ENCODE measurements around the gene MARS1. TPM values are rescaled to one million over a fixed set of nuclear protein-coding genes. Genes with fewer than 3 reads are reported as not detected.

Gene MARS1
- total RNA-seq, 1 donor from 2014 or later, result 78.0 TPM

DNA sequence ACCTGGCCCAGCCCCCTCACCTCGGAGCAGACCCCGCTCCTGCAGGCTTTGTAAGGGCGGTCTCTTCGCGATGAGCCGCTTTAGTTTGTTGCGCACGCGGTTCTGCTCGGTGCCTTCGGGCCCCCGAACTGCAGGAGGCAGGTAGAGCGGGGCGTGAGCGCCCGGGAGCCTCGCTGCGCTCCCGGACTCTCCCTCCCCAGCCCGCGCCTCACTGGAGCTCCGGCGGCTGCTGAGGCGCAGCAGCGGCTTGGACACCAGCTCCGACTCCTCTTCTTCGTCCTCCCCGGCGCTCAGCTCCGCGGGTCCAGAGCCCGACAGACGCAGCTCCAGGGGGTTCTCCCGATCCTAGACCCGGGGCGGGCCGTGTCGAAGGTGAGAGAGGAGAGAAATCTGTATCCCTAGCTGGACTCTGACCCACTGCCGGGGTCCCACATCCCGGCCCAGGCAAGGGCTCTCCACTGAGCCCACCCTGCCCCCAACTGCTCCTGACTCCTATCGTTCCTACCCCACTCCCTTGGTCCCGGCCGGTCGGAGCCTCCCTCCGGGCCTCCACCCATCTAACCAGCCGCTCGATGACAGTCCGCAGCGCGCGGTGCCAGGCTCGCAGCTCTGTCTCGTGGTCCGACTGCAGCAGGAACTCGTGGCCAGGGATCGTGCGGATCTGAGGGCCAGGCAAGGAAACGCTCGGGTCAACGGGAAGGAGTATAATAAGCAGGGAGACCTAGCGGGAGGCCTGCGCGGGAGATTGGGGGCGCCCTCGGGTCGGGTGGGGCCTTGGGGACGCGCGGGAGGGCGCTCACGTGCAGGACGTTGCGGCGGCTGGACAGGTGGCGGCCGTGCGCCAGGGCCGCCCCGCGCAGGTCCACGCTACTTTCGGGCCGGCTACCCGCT lies 12.4 kb upstream of the MARS1 start:
- TF ChIP-seq CTCF (IDR thresholded peaks at IDR 0.05), result no peak
- H3K36me3 ChIP-seq, result no peaks in the 10 kb centered on the region
- DNase-seq (ENCODE audit: low spot score in 2 of 2), result no peak
- H3K9me3 ChIP-seq, result no peaks in the 10 kb centered on the region
- H3K27me3 ChIP-seq, result peaks cover 7% of the 10 kb centered on the region
- H3K27ac ChIP-seq, result no peak overlapping the region
- peaks cover 11 to 13% of the 10 kb centered on the region in 2 donors for H3K4me1 ChIP-seq
- H3K4me3 ChIP-seq, result peak overlapping the region; percentile 31 to 65
- intact Hi-C loops (cut with DNase I), result no loop called here

- TF ChIP-seq CTCF (IDR thresholded peaks at IDR 0.05), result peak in 2 of 3 experiments; percentile 23 to 25
- Histone ChIP-seq H3K4me3 (peak overlapping the region; percentile 31 to 65), H3K27ac (no peak overlapping the region), H3K4me1 (peaks cover 11 to 13% of the 10 kb centered on the region in 2 donors), H3K36me3 (no peaks in the 10 kb centered on the region), H3K9me3 (no peaks in the 10 kb centered on the region), H3K27me3 (peaks cover 7% of the 10 kb centered on the region)
- intact Hi-C loops (cut with DNase I), result no loop called here
- no peak for DNase-seq (ENCODE audit: low spot score in 2 of 2)
Observed at GRCh38 chr12:57476162-57476992, 11.5 kb upstream of the MARS1 start.

GRCh38 chr12:57476993-57477709 lies 10.7 kb upstream of the MARS1 start:
- intact Hi-C loops (cut with DNase I), result no loop called here
- H3K4me1 ChIP-seq, result peaks cover 11 to 13% of the 10 kb centered on the region in 2 donors
- TF ChIP-seq CTCF (IDR thresholded peaks at IDR 0.05), result no peak
- H3K36me3 ChIP-seq, result no peaks in the 10 kb centered on the region
- peak overlapping the region; percentile 16 to 65 for H3K4me3 ChIP-seq
- peak overlapping the region in 1 of 2 donors; percentile 57 for H3K27ac ChIP-seq
- no peaks in the 10 kb centered on the region for H3K9me3 ChIP-seq
- H3K27me3 ChIP-seq, result peaks cover 7% of the 10 kb centered on the region
- DNase-seq (ENCODE audit: low spot score in 2 of 2), result no peak

DNA sequence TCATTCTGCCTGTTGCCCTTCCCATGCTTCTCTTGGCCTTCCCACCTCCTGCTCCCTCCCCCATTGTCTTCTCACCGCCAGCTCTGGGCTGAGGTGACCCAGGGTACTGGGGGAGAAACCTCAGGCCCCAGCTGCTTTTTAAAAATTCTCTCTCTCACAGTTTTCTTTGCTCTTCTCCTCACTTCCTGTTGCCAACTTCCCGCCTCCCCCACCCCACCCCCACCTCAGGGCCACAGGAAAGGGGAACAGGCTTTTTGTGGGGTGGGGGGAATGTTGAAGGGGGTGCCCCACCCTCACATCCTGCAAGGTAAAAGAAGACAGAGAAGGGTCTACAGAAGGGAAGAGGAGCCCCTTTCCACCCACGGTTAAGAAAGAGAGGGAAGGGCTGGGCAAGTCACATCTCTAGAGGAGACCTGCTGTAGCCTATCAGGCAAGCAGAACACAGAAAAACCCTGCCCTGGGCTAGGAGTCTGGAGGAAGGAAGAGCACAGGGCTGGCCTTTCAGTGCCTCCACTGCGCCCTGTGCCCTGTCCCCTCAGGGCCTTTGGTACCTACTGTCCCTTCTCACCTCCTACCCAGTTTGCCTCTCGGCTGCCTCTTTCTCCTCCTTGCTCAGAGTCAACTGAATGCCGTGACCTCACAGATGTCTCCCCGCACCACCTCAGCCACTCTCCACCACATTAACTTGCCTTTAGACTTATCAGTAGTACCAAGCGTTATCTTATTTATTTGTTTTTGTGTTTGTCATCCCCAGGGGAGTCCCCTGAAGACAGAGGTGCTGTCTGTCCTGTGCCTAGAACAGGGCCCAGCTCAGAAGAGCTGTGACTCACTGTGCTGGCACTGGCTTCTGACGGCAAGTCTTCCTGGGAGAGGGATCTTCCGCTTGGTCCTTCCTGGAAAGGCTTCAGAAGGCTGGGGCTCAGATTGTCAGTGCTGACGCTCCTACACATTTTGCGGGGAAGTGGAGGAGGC lies 9.9 kb upstream of the MARS1 start:
- DNase-seq (ENCODE audit: low spot score in 2 of 2), result no peak
- Histone ChIP-seq H3K4me3 (peak overlapping the region in 1 of 2 donors; percentile 65), H3K27me3 (peaks cover 7% of the 10 kb centered on the region), H3K36me3 (no peaks in the 10 kb centered on the region), H3K4me1 (peaks cover 11 to 13% of the 10 kb centered on the region in 2 donors), H3K27ac (peak overlapping the region; percentile 44 to 57), H3K9me3 (no peaks in the 10 kb centered on the region)
- intact Hi-C loops (cut with DNase I), result no loop called here
- no peak for TF ChIP-seq CTCF (IDR thresholded peaks at IDR 0.05)
